WERI-Rb-1 (cell line): ENCODE data around the gene CCDC33.

Source experiments
- DNase-seq: peaks from one replicate; pipeline ENCODE4 v3.0.0-alpha.2; 2020
- H3K27ac ChIP-seq: fragments of 250-450 bp; sonication (Bioruptor Pico); 2 replicates; pipeline ENCODE4 v1.5.1; 2020; ENCODE audit warnings: mild to moderate bottlenecking, moderate library complexity
- H3K27me3 ChIP-seq: fragments of 250-450 bp; sonication (Bioruptor Pico); 2 replicates; pipeline ENCODE4 v1.5.1; 2021; ENCODE audit warnings: mild to moderate bottlenecking, low read depth, moderate library complexity; ENCODE audit not compliant: insufficient read depth, severe bottlenecking
- H3K36me3 ChIP-seq: fragments of 250-450 bp; sonication (Bioruptor Pico); 2 replicates; pipeline ENCODE4 v1.5.1; 2020; ENCODE audit warnings: mild to moderate bottlenecking, moderate library complexity
- H3K4me3 ChIP-seq: 2 replicates; pipeline ENCODE4 v1.5.1; 2011; ENCODE audit warnings: low read depth, mild to moderate bottlenecking, control low read depth, low read length
- H3K9me3 ChIP-seq: fragments of 250-450 bp; sonication (Bioruptor Pico); 2 replicates; pipeline ENCODE4 v1.5.1; 2021; ENCODE audit warnings: mild to moderate bottlenecking, moderate library complexity; ENCODE audit not compliant: severe bottlenecking
- TF ChIP-seq, protein P1 (sequence below): IDR thresholded peaks from 2 replicates; pipeline ENCODE4 v1.5.1; 2011; ENCODE audit warnings: low read depth, mild to moderate bottlenecking, control low read depth, inconsistent platforms, low read length

CCDC33 gene

GRCh38 chr15:74221399-74222239 is 14.5 kb upstream of the CCDC33 start:
- Histone ChIP-seq H3K36me3 (no peaks in the 10 kb centered on the region; the same call in 1 of the 2 replicates), H3K4me3 (no peak overlapping the region), H3K27me3 (no peaks in the 10 kb centered on the region), H3K9me3 (no peaks in the 10 kb centered on the region), H3K27ac (peak overlapping the region; percentile 72)
- TF ChIP-seq, protein P1, sequence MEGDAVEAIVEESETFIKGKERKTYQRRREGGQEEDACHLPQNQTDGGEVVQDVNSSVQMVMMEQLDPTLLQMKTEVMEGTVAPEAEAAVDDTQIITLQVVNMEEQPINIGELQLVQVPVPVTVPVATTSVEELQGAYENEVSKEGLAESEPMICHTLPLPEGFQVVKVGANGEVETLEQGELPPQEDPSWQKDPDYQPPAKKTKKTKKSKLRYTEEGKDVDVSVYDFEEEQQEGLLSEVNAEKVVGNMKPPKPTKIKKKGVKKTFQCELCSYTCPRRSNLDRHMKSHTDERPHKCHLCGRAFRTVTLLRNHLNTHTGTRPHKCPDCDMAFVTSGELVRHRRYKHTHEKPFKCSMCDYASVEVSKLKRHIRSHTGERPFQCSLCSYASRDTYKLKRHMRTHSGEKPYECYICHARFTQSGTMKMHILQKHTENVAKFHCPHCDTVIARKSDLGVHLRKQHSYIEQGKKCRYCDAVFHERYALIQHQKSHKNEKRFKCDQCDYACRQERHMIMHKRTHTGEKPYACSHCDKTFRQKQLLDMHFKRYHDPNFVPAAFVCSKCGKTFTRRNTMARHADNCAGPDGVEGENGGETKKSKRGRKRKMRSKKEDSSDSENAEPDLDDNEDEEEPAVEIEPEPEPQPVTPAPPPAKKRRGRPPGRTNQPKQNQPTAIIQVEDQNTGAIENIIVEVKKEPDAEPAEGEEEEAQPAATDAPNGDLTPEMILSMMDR = no peak
- DNase-seq = peak; percentile 53

DNA sequence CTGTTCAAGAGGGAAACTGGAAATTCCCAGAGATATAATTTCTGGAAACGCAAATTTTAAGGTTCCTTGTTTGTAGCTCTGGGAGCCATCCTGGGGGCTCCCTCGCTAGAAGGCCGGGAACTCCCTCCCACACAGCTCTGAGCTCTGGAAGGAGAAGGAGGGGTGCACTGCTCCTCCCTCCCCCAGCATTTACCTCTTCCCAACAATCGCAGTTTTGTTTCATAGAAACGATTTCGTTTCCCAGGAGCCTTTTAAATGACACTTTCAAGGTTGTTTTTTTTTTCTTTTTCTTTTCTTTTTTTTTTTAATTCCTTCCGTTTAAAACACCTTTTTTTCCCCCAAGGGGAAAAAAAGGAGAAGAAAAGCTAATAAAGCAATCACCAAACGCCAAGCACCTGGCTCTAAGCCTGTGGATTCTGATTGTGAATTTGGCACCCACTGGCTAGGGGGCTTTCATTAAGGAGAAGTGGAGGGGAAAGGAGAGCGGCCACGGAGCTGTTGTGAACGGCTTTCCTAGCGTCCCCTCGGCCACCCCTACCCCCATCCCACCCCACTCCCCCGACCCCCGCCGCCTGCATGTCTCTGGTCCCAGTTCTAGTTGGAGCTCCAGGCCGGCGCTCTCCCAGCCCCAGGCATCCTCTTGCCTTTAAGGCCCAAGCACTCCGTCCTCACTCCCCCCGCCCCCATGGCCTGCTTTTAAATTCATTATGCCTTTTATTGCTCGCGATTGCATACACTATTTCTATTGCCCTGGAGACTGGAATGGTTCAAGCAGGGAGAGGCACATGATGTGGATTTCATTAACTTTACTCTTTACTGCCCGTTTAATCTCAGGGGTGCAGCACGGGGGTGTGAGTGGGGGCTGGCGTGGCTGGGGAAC is 13.6 kb upstream of the CCDC33 start:
- TF ChIP-seq, protein P1 = no peak
- no peak overlapping the region for H3K4me3 ChIP-seq
- no peaks in the 10 kb centered on the region; the same call in 1 of the 2 replicates for H3K36me3 ChIP-seq
- peak overlapping the region; percentile 93 for H3K27ac ChIP-seq
- DNase-seq = no peak
- H3K9me3 ChIP-seq = no peaks in the 10 kb centered on the region
- H3K27me3 ChIP-seq = no peaks in the 10 kb centered on the region

- Histone ChIP-seq H3K9me3 (no peaks in the 10 kb centered on the region), H3K4me3 (no peak overlapping the region), H3K27ac (peak overlapping the region; percentile 93), H3K36me3 (no peaks in the 10 kb centered on the region), H3K27me3 (no peaks in the 10 kb centered on the region)
- no peak for DNase-seq
- TF ChIP-seq, protein P1 = no peak
Observed at GRCh38 chr15:74225928-74226327, 10.2 kb upstream of the CCDC33 start.

GRCh38 chr15:74226761-74227540 is 9.2 kb upstream of the CCDC33 start:
- DNase-seq = peak; percentile 74
- Histone ChIP-seq H3K27me3 (no peaks in the 10 kb centered on the region), H3K27ac (peak overlapping the region; percentile 93), H3K36me3 (no peaks in the 10 kb centered on the region), H3K4me3 (no peak overlapping the region), H3K9me3 (no peaks in the 10 kb centered on the region)
- TF ChIP-seq, protein P1 = no peak

GRCh38 chr15:74227968-74228722 is 8.0 kb upstream of the CCDC33 start:
- Histone ChIP-seq H3K36me3 (no peaks in the 10 kb centered on the region), H3K9me3 (no peaks in the 10 kb centered on the region), H3K27ac (peak overlapping the region; percentile 93), H3K27me3 (no peaks in the 10 kb centered on the region), H3K4me3 (peak overlapping the region; percentile 20)
- DNase-seq = no peak
- TF ChIP-seq, protein P1 = no peak
